Nucleus accumbens (tissue), 56 donors: ENCODE measurements around the gene PRUNE2.

ENCODE experiments used
- DNase-seq, 56 donors: peaks; one replicate each; lab custom pipeline; 2025; lab: John Stamatoyannopoulos, UW

PRUNE2 gene

DNA sequence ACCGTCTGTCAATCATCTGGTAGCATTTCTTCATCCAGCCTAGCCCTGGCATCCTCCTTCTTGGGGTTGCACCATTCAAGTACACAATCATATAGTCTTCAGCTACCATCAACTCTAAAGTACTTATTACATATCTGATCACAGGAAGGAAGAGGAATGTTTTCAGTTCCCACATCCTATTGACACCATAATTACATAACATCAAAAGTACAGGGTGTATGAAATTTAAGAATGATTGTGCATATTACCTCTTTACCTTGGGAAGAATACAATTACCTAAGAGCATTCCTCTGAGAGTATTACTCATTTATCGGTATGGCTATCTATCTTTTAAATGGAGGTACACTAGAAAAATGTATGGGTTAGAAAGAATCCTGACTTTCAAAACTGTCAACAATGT, 268.5 kb downstream of the PRUNE2 start:
- no peak for DNase-seq

DNA sequence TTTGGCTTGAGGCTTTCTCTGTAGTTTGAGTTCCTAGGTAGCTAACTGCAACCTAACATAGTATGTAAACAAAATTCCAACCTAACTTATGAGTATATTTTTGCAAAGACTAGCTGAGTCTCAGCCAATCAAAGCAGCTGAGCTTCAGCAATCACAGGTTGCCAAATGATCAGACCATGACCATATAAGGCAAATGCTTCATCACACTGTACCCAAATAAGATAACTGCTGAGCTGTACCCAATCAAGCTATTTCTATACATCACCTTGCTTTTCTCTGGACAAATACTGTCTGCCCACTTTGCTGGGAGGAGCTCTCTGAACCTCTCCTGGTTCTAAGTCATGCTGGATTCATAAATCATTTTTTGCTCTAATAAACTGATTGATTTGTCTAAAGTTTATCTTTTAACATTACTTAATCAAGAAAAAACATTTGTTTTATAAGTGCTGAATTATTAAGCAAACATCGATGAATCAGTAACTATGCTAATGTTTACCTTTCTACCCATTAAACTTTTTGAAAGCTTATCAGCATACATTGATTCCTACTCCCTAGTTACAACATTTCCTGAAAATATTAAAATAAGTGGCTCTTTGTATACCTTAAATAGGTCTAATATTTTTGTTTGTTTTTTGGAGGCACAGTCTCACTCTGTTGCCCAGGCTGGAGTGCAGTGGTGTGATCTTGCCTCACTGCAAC, 271.4 kb downstream of the PRUNE2 start:
- no peak for DNase-seq

DNA sequence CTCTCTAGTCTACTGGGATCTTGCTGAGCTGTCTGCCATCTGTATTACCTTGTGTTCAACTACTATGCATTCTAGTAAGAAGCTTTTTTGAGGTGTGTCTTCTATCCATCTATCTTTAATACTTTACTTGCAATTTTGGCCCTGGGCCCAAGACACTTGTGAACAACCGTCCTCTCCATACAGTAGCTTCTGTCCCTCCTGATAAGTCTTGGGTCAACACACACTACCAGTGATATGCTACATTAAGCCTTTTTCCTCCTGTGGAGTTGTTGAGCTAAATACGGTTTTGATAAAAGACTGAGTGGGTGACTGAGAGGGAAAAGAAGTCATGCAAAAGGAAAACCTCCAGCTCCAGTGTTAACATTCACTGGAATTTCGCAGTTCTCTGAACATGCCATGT, 275.0 kb downstream of the PRUNE2 start:
- no peak for DNase-seq

DNA sequence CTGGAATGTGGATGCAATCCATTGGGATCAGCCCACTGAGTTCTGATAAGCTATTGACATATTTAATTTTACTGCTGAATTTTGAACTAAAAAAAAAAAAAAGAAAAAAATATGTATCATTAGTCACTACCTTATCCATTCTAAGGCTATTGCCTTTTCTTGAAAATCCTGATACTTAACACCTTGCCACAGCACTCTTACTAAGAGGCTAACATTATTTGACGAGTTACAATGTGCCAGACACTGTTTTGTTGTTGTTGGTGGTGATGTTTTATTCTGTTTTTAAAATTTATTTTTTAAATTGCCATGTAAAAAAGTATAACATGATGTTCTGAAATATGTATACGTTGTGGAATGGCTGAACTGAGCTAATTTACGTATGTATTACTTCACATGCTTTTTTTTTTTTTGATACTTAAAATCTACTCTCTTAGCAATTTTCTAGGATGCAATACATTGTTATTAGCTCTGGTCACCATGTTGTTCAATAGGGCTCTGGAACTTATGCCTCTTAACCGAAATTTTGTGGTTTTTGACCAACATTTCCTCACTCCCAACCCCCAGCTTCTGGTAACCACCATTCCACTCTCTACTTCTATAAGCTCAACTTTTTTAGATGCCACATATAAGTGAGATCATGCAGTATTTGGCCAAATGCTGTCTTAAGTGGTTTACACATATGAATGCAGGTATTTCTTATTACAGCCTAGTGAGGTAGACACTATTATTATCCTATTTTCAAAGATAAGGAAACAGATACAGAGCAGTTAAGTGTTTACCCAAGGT, 276.5 kb downstream of the PRUNE2 start:
- no peak for DNase-seq

DNA sequence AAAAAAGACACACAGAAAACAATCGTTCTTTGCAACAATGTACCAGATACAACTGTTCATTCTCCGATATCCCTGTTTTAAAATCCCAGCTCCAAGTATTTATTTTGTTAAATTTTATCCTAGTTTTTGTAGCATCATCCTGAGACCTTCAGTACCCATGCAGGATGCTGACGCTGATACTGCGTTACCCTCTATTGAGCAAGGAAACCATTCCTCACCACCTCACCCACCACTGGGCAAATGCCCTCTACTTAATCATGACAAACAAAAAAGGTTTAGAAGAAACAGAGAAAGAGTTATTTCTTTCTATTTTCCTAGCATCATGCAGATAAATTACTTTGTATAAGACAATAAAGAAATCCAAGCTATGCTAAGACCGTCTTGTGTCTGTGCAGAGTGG, 277.8 kb downstream of the PRUNE2 start:
- no peak for DNase-seq

DNA sequence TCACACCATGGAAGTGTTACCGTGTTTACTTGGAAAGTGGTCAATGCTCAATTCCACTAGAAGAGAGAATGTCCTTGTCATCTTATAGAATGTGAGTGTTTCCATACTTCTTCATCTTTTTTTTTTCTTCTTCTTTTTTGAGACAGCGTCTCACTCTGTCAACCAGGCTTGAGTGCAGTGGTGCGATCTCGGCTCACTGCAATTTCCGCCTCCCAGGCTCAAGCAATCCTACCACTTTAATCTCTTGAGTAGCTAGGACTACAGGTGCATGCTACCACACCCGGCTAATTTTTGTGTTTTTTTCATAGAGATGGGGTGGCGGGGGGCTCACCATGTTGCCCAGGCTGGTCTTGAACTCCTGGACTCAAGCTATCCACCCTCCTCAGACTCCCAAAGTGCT, 278.9 kb downstream of the PRUNE2 start:
- DNase-seq: no peak

DNA sequence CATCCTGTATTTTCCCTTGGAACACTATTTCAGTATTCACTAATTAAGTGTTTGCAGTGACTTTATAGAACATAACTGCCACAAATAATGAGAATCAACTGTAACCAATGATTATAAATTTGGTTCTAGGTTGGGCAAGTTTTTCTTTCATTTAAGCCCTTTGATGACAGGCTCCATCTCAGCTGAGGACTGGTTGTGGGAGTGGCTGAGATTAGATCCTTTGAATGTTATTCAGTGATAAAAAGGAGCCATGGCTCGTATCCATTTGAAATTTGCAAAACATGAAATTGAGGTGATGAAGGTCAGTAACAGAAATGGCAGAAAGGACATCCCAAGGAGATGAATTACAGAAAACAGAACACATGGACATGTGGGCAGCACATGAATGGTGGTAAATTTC, 279.8 kb downstream of the PRUNE2 start:
- DNase-seq: no peak

DNA sequence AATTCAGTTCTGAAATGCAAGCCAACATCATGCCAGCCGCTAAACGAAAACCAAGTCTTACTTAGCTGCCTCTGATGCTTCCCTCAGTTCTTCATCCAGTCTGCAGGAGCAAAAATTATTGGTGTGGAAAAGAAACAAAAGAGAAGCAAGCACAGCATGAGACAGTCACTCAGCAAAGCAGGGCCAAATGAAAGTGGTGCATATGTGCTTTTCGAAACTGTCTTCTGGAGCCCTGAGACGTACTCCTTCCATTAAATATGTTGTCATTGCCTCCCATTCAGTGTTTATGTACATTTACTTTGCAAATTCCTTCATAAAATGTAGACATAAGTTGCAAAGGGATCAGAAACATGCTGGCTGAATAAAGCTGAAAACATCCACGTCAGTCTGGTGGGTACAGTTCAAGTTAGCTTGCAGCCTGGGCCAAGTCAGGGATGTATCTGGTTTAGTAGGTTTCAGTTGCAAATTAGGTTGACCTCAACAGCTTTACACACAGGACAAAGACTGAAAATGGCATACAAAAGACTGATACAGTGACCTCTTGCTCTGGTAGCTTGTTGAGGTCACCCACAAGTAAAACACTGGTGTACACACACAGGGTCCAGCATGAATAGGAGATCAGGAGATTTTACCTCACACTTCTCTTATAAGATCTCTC, 281.4 kb downstream of the PRUNE2 start:
- DNase-seq: no peak

DNA sequence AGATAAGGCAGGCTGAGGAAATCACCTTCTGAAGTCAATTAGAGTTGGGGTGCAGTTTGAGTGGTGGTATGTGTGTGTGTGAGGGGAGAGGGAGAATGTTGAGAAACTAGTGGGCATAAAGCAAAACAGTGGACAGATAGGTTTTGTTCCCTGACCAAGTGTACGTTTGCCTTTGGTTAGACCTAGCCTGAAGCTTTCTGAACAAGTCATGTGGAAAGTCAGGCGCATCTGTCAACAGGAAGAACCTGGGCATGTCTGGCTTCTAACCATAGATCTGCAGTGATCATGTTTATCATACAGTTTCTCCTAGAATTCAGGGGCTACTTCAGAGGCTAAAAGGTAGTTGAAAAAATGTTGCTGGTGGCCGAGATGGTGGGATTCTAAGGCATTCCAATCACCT, 284.9 kb downstream of the PRUNE2 start:
- no peak for DNase-seq

DNA sequence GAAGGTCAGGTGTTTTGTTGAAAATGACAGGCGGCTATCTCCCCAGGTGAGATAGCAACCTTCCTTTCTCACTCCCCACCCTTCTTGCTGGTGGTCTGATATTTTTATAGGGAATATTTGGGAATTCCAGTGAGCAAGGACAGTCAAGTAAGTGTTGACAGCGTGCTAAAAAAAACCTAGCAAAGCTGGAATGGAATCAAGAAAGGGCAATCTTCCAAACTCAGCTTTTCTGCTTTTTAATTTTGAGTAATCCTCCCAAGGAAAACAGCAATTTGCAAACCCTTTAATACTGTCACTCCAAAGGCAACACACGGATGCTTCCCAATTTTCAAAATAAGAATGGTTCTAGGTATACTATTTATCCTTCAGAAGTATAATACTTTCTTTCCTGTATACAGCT, 285.3 kb downstream of the PRUNE2 start:
- no peak for DNase-seq

DNA sequence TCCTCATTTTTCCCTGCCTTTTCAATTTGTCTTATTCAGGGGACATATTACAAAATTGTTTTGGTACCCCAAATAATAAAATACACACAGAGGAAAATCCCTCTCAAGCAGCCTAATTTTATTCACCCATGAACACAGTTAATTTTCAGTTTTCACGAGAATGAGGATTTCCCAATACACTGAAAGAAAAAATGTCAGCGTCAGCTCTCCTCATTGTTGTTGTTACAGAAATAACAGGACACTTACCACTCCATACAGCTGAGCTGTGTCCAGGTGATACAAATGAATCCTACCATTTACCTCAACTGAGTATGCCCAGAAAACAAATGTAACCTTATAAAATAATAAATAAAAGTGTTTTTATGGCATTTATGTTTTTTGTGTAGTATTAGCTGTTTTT, 286.3 kb downstream of the PRUNE2 start:
- DNase-seq: no peak

DNA sequence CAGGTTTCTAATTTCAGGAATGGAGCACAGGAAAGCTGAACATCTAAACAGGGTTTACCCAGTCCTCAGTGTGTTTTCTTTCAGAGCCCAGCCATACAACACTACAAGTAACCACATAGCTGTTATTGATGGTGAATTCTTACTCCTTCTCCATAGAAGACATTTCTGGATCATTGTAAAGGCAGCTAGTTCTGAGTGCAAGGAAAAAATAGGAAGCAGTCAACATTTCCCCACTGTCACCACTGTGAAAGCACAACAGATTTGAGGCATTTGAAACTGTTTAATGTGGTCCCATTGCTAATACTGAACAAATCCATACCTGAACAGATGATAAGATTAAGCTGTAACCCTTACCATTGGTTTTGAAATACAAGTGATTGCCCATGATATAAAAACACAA, 286.7 kb downstream of the PRUNE2 start:
- DNase-seq: no peak

DNA sequence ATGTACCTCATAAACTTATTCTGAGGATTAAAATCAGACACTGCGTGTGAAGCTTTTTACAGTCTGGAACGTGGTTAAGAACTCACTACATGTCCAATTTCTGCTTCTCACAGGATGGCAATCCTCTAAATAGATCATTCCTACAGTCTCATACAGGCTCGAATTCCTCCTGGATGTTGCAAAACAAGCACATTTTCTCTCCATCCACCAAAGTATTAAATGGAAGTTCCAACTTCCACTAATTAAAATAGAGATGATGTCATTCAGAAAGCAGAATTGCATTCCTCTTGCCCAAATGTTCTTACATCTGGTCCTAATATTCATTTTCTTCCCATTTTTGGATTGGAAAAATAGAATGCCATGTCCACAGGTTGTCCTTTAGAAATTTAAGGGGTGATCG, 287.2 kb downstream of the PRUNE2 start:
- no peak for DNase-seq

DNA sequence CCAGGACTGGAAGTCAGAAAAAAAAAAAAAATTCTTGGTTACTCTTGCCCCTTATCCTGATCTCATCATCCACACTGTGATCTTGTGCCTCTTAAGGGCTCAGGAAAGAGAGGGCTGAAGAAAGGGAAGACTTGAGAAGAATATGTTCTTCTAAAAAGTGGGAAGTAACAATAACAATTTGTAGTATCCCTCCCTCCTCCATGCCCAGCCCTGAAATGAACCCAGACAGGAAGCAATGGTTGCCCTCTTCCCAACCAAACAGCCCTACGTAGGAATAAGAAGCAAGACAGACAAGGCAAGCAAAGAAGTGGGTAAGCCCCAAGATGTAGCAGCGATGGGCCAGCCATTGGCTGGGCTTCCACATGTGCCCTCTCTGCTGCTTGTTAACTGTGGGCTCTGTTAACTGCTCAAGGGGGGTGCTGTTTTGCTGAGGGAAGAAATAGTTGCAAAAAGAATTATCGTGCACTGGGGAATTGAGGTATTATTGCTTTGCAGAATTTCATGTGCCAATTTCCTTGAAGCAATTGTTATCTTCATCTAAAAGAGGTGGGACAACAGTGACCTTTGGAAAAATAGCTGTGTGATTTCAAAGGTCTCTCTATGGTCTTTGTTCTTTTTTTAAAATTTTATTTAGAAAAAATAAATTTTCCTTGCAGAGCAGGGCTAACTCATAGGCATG, 288.3 kb downstream of the PRUNE2 start:
- DNase-seq: no peak

DNA sequence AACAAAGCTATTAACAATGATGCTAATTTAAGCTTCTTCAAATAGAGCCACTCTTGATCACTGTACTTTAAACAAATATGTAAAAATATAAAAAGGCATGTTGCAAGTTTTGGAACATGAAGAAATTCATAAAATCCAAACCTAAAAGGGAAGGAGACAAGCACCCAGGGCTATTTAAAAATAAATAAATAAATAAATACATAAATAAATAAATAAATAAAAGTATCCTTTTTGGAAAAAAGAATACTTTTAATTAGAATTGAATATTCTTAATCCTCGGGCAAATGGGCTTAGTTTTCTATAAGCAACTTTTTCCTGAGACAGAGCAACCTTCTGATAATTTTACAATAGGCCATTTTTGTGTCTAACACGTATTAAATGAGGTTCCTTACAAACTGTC, 289.1 kb downstream of the PRUNE2 start:
- no peak for DNase-seq

DNA sequence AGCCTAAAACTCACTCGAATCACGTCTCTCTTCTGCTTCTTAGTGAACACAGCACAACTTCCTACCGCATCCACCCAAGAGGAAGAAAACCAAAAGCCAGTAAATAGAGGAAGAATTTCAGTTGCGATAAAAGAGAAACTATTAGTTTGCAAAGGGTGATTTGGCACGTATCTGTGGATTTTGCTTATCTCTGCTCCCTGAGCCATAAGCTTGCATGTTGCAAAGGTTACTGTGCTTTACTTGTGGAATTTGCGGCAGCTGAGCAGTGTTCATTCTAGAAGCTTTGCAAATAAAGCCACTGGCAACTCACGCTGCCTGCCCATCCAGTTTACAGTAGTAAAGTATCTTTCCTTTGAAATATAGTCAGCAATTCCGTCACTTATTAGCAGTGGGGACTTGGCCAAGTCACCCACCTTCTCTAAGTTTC, 290.7 kb downstream of the PRUNE2 start:
- DNase-seq: no peak

DNA sequence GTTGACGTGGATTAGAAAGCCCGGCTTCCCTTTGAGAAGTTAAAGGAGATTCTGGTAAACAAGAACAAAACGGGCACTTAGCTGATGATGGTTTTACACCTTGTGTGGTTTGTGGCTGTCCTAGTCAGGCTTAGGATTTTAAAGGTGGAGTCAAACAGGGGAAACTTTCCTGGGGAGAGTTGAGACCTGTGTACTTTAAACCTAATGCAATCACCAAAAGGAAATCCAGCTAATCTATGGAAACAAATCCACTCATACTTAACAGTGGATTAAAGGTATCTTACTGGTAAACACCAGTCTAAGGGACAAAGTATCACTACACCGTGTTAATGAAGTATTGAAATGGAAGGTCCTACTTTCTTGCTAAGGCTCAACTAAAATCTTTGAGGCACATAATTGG, 291.9 kb downstream of the PRUNE2 start:
- no peak for DNase-seq

DNA sequence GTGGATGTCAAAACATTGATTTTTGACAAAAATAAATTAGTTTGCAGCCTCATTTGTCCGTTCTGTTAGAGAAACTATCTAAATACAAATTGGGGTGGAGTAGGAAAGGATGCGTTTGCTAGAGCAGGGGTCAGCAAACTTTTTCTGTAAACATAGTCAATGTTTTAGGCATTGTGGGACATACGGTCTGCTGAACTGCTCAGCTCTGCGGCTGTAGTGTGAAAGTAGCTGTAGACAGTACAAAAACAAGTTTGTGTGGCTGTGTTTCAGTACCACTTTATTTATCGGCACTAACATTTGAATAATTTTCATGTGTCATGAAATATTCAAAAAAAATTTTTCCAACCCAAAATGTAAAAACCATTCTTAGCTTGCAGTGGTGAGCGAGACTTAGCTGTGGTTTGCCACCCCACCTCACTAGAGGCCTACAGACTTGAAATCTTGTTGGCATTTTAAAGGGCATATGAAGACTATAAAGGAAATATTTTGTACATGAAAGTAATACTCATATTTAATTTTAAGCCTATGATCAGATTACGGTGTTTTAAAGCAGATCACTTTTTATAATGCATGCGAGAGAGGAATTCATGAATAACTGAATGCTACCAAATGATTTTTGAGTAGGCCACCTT, 292.6 kb downstream of the PRUNE2 start:
- DNase-seq: no peak

DNA sequence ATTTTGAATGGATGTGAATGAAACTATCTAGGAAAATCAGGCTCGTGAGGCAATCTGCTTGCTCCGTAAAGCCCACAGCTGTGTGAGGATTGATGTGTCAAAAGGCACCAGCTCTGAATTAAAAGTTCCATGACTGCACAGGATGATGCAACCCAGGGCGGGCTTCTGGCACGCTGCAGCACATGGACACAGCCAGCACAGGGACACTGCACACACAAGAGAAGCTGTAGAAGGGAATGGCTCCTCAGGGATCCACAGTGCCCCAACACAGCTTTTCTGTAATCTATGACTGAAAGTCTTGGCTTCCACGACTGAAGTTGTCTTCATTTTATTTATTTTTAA, 295.9 kb downstream of the PRUNE2 start:
- peak in 12 of 56 donors; percentile 1 to 58 (median 4) for DNase-seq

DNA sequence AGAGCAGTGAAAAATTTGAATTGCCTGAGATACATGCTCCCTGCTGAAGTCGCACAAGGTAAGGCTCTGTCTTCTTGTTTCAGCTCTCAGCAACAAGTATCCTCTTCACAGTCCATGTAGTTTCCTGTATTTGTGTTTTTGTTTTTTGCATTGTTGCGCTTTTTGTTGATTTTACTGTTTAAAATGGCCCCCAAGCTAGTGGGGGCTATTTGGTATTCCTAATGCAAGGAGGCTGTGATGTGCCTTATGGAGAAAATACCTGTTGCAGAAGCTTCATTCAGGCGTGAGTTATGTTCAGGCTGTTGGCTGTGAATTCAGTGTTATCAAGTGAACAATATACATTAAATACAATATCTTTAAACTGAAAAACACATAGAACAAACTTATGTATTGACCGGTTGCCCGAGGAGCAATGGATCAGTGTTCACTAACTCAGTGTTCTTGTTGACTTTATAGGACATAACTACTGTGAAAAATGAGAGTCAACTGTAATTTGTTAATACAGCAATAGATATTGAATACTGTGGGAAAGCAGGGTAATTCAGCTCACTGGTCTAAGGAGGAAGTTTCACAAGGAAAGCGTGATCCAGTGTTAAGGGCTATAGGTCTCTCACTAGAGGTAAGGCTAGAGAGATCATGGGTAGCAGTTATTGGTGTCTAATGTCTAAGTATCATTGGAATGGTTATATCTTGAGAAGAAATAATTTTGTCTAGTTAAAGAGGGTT, 296.5 kb downstream of the PRUNE2 start:
- DNase-seq: no peak
